ENCODE results near the gene CKM.

CKM gene

DNA sequence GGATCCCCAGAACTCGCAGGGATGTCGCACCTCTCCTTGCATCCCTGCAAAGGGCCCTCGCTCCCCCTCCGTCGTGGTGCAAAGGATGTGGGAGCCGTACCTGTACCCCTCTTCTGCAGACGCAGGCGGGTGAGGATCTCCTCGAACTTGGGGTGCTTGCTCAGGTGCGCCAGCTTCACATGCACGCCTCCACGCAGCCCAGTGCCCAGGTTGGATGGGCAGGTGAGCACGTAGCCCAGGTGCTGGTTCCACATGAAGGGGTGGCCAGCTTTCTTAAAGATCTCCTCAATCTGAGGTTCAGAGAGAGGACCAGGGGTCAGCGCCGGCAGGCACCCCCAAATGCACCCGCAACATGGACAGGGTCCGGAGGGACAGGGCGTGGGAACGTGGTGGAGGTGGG, 15.3 kb downstream of the CKM start:
- DNase-seq (ENCODE audit: low read depth) = no peak
- TF ChIP-seq, protein P1, sequence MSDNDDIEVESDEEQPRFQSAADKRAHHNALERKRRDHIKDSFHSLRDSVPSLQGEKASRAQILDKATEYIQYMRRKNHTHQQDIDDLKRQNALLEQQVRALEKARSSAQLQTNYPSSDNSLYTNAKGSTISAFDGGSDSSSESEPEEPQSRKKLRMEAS (IDR thresholded peaks at IDR 0.05; ENCODE audit: low read depth, low read length) = no peak
- TF ChIP-seq POLR2A (IDR thresholded peaks at IDR 0.05; ENCODE audit: extremely low read depth, insufficient read length) = no peak
- no peak for TF ChIP-seq MYC (IDR thresholded peaks at IDR 0.05; ENCODE audit: low read depth, low read length)
- TF ChIP-seq, protein P2, sequence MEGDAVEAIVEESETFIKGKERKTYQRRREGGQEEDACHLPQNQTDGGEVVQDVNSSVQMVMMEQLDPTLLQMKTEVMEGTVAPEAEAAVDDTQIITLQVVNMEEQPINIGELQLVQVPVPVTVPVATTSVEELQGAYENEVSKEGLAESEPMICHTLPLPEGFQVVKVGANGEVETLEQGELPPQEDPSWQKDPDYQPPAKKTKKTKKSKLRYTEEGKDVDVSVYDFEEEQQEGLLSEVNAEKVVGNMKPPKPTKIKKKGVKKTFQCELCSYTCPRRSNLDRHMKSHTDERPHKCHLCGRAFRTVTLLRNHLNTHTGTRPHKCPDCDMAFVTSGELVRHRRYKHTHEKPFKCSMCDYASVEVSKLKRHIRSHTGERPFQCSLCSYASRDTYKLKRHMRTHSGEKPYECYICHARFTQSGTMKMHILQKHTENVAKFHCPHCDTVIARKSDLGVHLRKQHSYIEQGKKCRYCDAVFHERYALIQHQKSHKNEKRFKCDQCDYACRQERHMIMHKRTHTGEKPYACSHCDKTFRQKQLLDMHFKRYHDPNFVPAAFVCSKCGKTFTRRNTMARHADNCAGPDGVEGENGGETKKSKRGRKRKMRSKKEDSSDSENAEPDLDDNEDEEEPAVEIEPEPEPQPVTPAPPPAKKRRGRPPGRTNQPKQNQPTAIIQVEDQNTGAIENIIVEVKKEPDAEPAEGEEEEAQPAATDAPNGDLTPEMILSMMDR (IDR thresholded peaks at IDR 0.05; ENCODE audit: low read depth, low read length) = no peak
- H3K4me3 ChIP-seq (ENCODE audit: low read depth, low read length) = no peak overlapping the region

DNA sequence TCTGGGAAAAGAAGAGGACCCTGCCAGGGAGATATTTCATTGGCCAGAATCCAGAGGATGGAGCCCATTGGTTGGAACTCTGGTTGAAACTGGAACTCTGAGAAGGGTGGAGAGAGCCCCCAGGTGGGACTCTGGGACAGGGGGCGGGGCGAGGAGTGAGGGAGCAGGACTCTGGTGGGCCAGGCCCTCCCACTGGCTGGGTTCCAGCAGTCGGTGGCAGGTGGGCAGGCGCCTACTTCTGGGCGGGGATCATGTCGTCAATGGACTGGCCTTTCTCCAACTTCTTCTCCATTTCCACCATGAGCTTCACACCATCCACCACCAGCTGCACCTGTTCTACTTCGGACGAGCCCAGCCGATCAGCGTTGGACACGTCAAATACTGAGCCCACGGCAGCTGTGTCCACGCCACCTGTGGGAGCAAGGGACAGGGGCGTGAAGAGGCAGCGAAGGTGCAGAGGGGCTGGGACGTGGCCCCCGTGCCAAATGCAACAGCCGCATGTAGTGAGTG, 16.1 kb downstream of the CKM start:
- no peak overlapping the region for H3K4me3 ChIP-seq (ENCODE audit: low read depth, low read length)
- TF ChIP-seq, protein P1 (IDR thresholded peaks at IDR 0.05; ENCODE audit: low read depth, low read length) = no peak
- no peak for TF ChIP-seq MYC (IDR thresholded peaks at IDR 0.05; ENCODE audit: low read depth, low read length)
- TF ChIP-seq POLR2A (IDR thresholded peaks at IDR 0.05; ENCODE audit: extremely low read depth, insufficient read length) = no peak
- TF ChIP-seq, protein P2 (IDR thresholded peaks at IDR 0.05; ENCODE audit: low read depth, low read length) = no peak
- DNase-seq (ENCODE audit: low read depth) = no peak

DNA sequence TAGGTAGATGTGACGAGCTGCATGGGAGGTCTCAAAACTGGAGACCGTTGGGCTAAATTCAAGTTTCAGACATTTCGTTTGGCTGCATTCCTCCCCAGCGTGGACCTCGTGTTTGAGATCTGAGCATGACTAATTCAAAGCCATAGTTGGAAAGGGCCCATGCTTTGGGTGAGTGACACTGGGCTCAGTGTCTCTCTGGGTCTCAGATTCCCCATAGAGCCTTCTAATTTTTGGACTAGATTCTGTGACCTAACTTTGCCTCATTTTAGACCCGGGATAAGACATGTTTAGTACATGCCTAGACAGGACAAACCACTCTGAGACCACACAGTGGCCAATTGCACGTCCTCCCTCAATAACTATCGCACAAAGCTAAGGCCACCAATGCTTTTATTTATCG, 16.6 kb downstream of the CKM start:
- H3K4me3 ChIP-seq (ENCODE audit: low read depth, low read length) = no peak overlapping the region

DNA sequence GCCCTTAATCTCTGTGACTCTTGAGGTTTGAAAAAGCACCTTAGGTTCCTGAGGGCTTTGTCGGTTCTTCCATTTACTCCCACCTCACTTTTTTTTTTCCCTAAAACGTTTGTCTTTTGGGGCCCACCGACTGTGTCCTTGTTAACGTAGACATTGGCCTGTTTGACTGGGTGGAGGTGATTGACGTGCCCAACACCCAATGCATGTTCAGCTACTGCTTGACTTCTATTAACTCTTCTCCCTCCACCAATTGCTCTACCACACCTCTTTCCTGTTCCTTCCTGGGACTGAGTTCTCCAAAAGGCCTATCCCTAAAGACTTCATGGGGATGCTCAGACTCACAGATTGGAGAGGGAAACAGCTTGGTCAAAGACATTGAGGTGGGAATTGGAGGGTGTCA, 17.3 kb downstream of the CKM start:
- no peak for DNase-seq (ENCODE audit: low read depth)
- no peak for TF ChIP-seq MYC (IDR thresholded peaks at IDR 0.05; ENCODE audit: low read depth, low read length)
- TF ChIP-seq, protein P1 (IDR thresholded peaks at IDR 0.05; ENCODE audit: low read depth, low read length) = no peak
- no peak for TF ChIP-seq POLR2A (IDR thresholded peaks at IDR 0.05; ENCODE audit: extremely low read depth, insufficient read length)
- TF ChIP-seq, protein P2 (IDR thresholded peaks at IDR 0.05; ENCODE audit: low read depth, low read length) = no peak
- no peak overlapping the region for H3K4me3 ChIP-seq (ENCODE audit: low read depth, low read length)

More for the DNA sequence above, 16.6 kb downstream of the CKM start:
- TF ChIP-seq POLR2A (IDR thresholded peaks at IDR 0.05; ENCODE audit: extremely low read depth, insufficient read length) = no peak
- TF ChIP-seq, protein P1 (IDR thresholded peaks at IDR 0.05; ENCODE audit: low read depth, low read length) = no peak
- TF ChIP-seq, protein P2 (IDR thresholded peaks at IDR 0.05; ENCODE audit: low read depth, low read length) = no peak
- TF ChIP-seq MYC (IDR thresholded peaks at IDR 0.05; ENCODE audit: low read depth, low read length) = no peak
- DNase-seq (ENCODE audit: low read depth) = no peak

DNA sequence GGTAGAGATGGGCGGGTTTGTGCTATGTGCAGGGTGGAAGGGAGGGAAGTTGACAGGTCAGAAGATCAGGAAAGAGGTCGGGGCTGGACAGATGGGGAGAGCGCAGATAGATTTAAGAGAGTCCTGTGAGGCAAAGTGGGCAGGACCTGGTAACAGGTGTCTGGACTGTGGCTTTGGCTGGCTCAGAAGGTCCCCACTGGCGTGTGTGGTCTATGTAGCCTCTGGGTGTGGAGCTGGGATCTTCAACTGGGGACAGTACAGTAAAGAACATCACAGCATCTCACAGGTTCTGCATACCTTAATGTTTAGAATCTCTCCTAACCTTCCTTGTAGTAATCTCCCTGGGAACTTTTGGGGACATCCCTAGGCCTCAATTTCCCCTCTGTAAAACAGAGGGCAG, 17.7 kb downstream of the CKM start:
- no peak overlapping the region for H3K4me3 ChIP-seq (ENCODE audit: low read depth, low read length)
- TF ChIP-seq POLR2A (IDR thresholded peaks at IDR 0.05; ENCODE audit: extremely low read depth, insufficient read length) (no peak), MYC (IDR thresholded peaks at IDR 0.05; ENCODE audit: low read depth, low read length) (no peak)
- TF ChIP-seq, protein P1 (IDR thresholded peaks at IDR 0.05; ENCODE audit: low read depth, low read length) = no peak
- TF ChIP-seq, protein P2 (IDR thresholded peaks at IDR 0.05; ENCODE audit: low read depth, low read length) = no peak
- no peak for DNase-seq (ENCODE audit: low read depth)
